ENCODE measurements around the gene RFFL.
"Not testable (repeated sequence)": the region's sequence is repeated elsewhere in the genome, so short reads cannot be mapped to it uniquely, and the experiment has no call there.

GRCh38 chr17:35000965-35001364, 62.5 kb downstream of the RFFL start:
- TF ChIP-seq CTCF (IDR thresholded peaks at IDR 0.05; ENCODE audit: low read depth, low read length, poor library complexity, severe bottlenecking); EZH2phosphoT487 (IDR thresholded peaks at IDR 0.05; ENCODE audit: borderline replicate concordance, low read length): not testable (repeated sequence)
